DLD1 (cell line): ENCODE measurements around the gene EXOC3L2.

Experiments
- in situ Hi-C: cut with HindIII; loops from 2 replicates; pipeline ENCODE4 v1.10.0; 2017; ENCODE audit warnings: low sequenced_read_pairs

Gene EXOC3L2

GRCh38 chr19:45182758-45183157 lies 62.4 kb downstream of the EXOC3L2 start:
- in situ Hi-C loops, result no loop called here

GRCh38 chr19:45180936-45181335 lies 64.3 kb downstream of the EXOC3L2 start:
- in situ Hi-C loops, result no loop called here

- in situ Hi-C loops, result no loop called here
Measured at GRCh38 chr19:45179892-45180370, 65.3 kb downstream of the EXOC3L2 start.

- in situ Hi-C loops, result no loop called here
Measured at GRCh38 chr19:45179072-45179891, 65.9 kb downstream of the EXOC3L2 start.

GRCh38 chr19:45178262-45179071 lies 66.7 kb downstream of the EXOC3L2 start, which contains the start of gene BLOC1S3:
TSS of gene BLOC1S3 (plus strand) at chr19:45178784. CDS start at chr19:45179297, 513 bp downstream.
- in situ Hi-C loops, result no loop called here

GRCh38 chr19:45177817-45178261 lies 67.4 kb downstream of the EXOC3L2 start, which contains the start of gene TRAPPC6A:
TSS of gene TRAPPC6A (minus strand) at chr19:45178237. CDS start at chr19:45178218, 19 bp downstream.
- in situ Hi-C loops, result no loop called here

GRCh38 chr19:45175515-45176345 lies 69.5 kb downstream of the EXOC3L2 start:
- in situ Hi-C loops, result no loop called here

- in situ Hi-C loops, result no loop called here
Measured at GRCh38 chr19:45173816-45174215, 71.4 kb downstream of the EXOC3L2 start.

GRCh38 chr19:45172611-45173208 lies 72.5 kb downstream of the EXOC3L2 start:
- in situ Hi-C loops, result no loop called here

- in situ Hi-C loops, result no loop called here
Measured at GRCh38 chr19:45172173-45172572, 73.0 kb downstream of the EXOC3L2 start.

GRCh38 chr19:45171211-45171623 lies 74.0 kb downstream of the EXOC3L2 start:
- in situ Hi-C loops, result no loop called here

GRCh38 chr19:45170146-45171106 lies 74.8 kb downstream of the EXOC3L2 start:
- in situ Hi-C loops, result no loop called here

GRCh38 chr19:45169602-45170001 lies 75.6 kb downstream of the EXOC3L2 start:
- in situ Hi-C loops, result no loop called here

GRCh38 chr19:45168767-45169351 lies 76.3 kb downstream of the EXOC3L2 start:
- in situ Hi-C loops, result no loop called here

- in situ Hi-C loops, result no loop called here
Measured at GRCh38 chr19:45166723-45167252, 78.4 kb downstream of the EXOC3L2 start.

GRCh38 chr19:45164577-45165335 lies 80.5 kb downstream of the EXOC3L2 start:
- in situ Hi-C loops, result no loop called here

- in situ Hi-C loops, result no loop called here
Measured at GRCh38 chr19:45163751-45164460, 81.3 kb downstream of the EXOC3L2 start.
